Upper lobe of left lung (tissue), 6 donors: Measurements from ENCODE around the gene PCSK5. TPM values are rescaled to one million over a fixed set of nuclear protein-coding genes. Genes with fewer than 3 reads are reported as not detected.
A peak's percentile ranks its signal among the peaks of the same experiment; 100 is the strongest.

Source experiments
- ATAC-seq, 2 donors: fragments of 200-7000 bp; cut with Tn5 transposase; one replicate each; pipeline ENCODE4 v1.9.1; 2022; ENCODE audit warnings: mild to moderate bottlenecking in 2 of 2, moderate library complexity in 2 of 2; ENCODE audit not compliant: low FRiP score in 2 of 2
- DNase-seq, 2 donors: peaks; one replicate each; pipeline ENCODE4 v3.0.0-alpha.2; 2019 to 2020
- H3K27ac ChIP-seq, 4 donors: fragments of 200-600 bp; sonication (generic); one replicate each; pipeline ENCODE4 v1.5.1; 2016 to 2019
- H3K27me3 ChIP-seq, 4 donors: fragments of 200-600 bp; sonication (generic); one replicate each; pipeline ENCODE4 v1.5.1; 2017 to 2019
- H3K36me3 ChIP-seq, 4 donors: fragments of 200-600 bp; sonication (generic); one replicate each; pipeline ENCODE4 v1.5.1; 2016 to 2019
- H3K4me1 ChIP-seq, 4 donors: fragments of 200-600 bp; sonication (generic); one replicate each; pipeline ENCODE4 v1.5.1; 2018 to 2019
- H3K4me3 ChIP-seq, 4 donors: fragments of 200-600 bp; sonication (generic); one replicate each; pipeline ENCODE4 v1.5.1; 2017 to 2019; ENCODE audit warnings: mild to moderate bottlenecking in 2 of 4, moderate library complexity in 1 of 4
- H3K9me3 ChIP-seq, 4 donors: fragments of 200-600 bp; sonication (generic); one replicate each; pipeline ENCODE4 v1.5.1; 2018 to 2019
- EP300 ChIP-seq, 4 donors: sonication (generic); formaldehyde crosslinking; IDR thresholded peaks; one replicate each; pipeline ENCODE4 v1.5.1; 2017; ENCODE audit warnings: antibody characterized with exemption in 4 of 4, control low read depth in 2 of 4
- POLR2A ChIP-seq, 4 donors: fragments of 450-650 bp; IDR thresholded peaks; one replicate each; pipeline ENCODE4 v1.5.1; 2016 to 2017; ENCODE audit warnings: antibody characterized with exemption in 4 of 4, mild to moderate bottlenecking in 2 of 4
- POLR2AphosphoS5 ChIP-seq, 2 donors: sonication (generic); formaldehyde crosslinking; IDR thresholded peaks; one replicate each; pipeline ENCODE4 v1.5.1; 2017; ENCODE audit warnings: antibody characterized with exemption in 2 of 2
- WGBS, 2 donors: methylation state at CpG; one replicate each; pipeline ENCODE4 v1.1.5; 2017 to 2018; 5-methylcytosine and 5-hydroxymethylcytosine counted together
- total RNA-seq, 6 donors: library from RNA; depleted of rRNA in 4 of 6; stranded (reverse); fragments of >200 nt in 4 of 6; gene quantifications; one replicate each; pipeline versions ENCODE4 v1.1.0 to v1.2.1, GENCODE V29; 2016 to 2021
- TF ChIP-seq, protein P1 (sequence below), 6 experiments: fragments of 450-650 bp in 4 of 6; fragments of 200-600 bp in 2 of 6; sonication (generic) in 2 of 6; IDR thresholded peaks; one replicate each; pipeline ENCODE4 v1.5.1; 2016 to 2019; ENCODE audit warnings: antibody characterized with exemption in 6 of 6
- donor health status: DM: no; HTN: no; CAD: no; lungs with moderate emphysema.
- donor health status: DM: no; HTN: yes; CAD: no; lungs with severe emphysema.

PCSK5 gene
- total RNA-seq, 6 donors from 2014 or later = 12.8 to 29.2 (median 18.3) TPM

DNA sequence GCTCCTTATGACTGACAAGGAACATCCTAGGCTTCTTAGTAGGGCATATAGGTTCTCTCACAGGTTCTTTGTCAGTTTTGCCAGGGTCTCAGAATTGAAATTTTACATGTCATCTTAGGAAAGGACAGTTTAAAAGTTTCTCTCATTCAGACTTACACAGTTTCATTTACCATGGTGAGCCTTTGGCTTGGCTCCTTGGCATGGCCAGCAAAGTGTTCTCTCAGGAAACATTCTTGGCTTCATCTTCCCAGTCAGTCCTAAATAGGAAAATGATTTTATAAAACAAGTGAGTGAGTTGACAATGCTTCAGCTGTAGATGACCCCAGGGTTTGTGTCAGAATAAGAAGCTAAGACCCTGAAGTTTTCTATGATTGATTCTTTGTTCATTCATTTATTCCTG, 191.6 kb downstream of the PCSK5 start:
- DNase-seq = no peak
- Histone ChIP-seq H3K36me3 (no peaks in the 10 kb centered on the region), H3K4me3 (no peak overlapping the region), H3K9me3 (no peaks in the 10 kb centered on the region), H3K27ac (no peak overlapping the region), H3K27me3 (no peaks in the 10 kb centered on the region), H3K4me1 (peaks cover 0 to 9% (median 2%) of the 10 kb centered on the region in 4 donors)
- ATAC-seq = no peak
- no peak for TF ChIP-seq POLR2AphosphoS5 (IDR thresholded peaks at IDR 0.05)
- no peak for TF ChIP-seq POLR2A (IDR thresholded peaks at IDR 0.05)
- no peak for TF ChIP-seq EP300 (IDR thresholded peaks at IDR 0.05)
- TF ChIP-seq, protein P1, sequence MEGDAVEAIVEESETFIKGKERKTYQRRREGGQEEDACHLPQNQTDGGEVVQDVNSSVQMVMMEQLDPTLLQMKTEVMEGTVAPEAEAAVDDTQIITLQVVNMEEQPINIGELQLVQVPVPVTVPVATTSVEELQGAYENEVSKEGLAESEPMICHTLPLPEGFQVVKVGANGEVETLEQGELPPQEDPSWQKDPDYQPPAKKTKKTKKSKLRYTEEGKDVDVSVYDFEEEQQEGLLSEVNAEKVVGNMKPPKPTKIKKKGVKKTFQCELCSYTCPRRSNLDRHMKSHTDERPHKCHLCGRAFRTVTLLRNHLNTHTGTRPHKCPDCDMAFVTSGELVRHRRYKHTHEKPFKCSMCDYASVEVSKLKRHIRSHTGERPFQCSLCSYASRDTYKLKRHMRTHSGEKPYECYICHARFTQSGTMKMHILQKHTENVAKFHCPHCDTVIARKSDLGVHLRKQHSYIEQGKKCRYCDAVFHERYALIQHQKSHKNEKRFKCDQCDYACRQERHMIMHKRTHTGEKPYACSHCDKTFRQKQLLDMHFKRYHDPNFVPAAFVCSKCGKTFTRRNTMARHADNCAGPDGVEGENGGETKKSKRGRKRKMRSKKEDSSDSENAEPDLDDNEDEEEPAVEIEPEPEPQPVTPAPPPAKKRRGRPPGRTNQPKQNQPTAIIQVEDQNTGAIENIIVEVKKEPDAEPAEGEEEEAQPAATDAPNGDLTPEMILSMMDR (IDR thresholded peaks at IDR 0.05) = no peak

DNA sequence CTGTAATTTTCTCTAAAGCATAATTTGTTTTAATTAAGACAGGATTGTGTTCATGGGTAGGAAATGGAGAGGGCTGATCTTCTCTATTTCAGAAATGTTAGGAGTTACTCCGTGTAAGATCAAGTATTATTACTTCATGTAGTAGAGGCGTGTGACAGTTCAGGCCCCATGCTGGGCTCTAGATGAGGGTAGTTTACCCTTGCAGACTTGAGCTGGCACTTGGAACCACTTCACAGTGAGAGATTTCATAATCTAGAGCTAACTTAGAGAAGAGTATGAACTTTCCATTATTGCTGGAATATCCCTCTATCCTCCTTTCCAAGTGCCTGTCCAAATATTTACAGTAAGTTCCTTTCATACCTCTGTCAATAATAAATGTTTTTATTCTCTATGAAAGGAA, 195.1 kb downstream of the PCSK5 start:
- peak; percentile 12 to 63 for ATAC-seq
- peaks cover 0 to 9% (median 2%) of the 10 kb centered on the region in 4 donors for H3K4me1 ChIP-seq
- TF ChIP-seq, protein P1 (IDR thresholded peaks at IDR 0.05) = no peak
- peak in 1 of 4 donors; percentile 48 for TF ChIP-seq EP300 (IDR thresholded peaks at IDR 0.05)
- H3K27me3 ChIP-seq = no peaks in the 10 kb centered on the region
- peak in 1 of 2 donors; percentile 70 for DNase-seq
- no peak overlapping the region for H3K27ac ChIP-seq
- H3K4me3 ChIP-seq = no peak overlapping the region
- no peaks in the 10 kb centered on the region for H3K36me3 ChIP-seq
- 69 to 90% methylated on average over 2 of the region's 2 CpGs for WGBS, 2 donors
- H3K9me3 ChIP-seq = no peaks in the 10 kb centered on the region

DNA sequence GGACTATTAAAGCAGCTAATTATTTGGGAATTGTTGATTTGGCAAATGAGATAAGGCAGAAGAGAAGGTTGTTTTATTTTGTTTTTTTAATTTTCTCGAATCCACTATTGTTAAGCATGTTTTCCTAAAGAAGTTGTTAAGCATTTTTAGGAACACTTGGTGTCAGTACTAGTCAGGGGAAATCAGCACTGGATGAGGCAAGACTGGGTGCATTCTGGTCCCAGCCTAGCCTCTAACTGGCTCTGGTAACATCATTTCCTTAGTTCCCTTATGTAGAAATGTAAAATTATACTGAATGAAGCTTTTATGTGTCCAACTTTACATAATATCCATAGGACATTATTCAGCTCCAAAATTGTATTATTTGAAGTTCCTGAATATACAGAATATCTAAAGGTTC, 196.1 kb downstream of the PCSK5 start:
- H3K27me3 ChIP-seq = no peaks in the 10 kb centered on the region
- no peaks in the 10 kb centered on the region for H3K9me3 ChIP-seq
- 59 to 62% methylated on average over 1 of the region's 1 CpG for WGBS, 2 donors
- no peak overlapping the region for H3K4me3 ChIP-seq
- ATAC-seq (no peak), DNase-seq (no peak)
- H3K4me1 ChIP-seq = peaks cover 0 to 9% (median 2%) of the 10 kb centered on the region in 4 donors
- TF ChIP-seq EP300 (IDR thresholded peaks at IDR 0.05) (no peak), POLR2A (IDR thresholded peaks at IDR 0.05) (no peak), POLR2AphosphoS5 (IDR thresholded peaks at IDR 0.05) (no peak)
- TF ChIP-seq, protein P1 (IDR thresholded peaks at IDR 0.05) = no peak
- no peak overlapping the region for H3K27ac ChIP-seq
- H3K36me3 ChIP-seq = no peaks in the 10 kb centered on the region

DNA sequence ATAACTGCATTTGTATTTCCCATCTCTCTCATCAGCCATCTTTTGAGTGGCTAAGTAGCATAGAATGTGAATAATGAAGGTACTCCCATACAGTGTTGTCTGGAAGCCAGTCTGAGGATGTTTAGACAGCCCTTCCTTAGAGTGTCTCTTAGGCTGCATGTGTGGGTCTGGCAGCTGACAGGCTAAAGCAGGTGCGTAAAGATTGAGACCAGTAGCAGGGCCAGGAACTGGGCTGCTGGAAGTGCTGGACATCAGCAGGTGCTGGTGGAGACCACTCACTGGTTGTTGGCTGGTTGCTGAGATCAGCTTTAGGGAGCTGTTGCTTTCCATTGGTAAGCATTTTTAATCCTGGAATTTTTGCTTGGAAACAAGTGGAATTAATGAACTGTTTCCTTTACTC, 197.5 kb downstream of the PCSK5 start:
- Histone ChIP-seq H3K4me1 (peaks cover 0 to 9% (median 2%) of the 10 kb centered on the region in 4 donors), H3K36me3 (no peaks in the 10 kb centered on the region), H3K9me3 (no peaks in the 10 kb centered on the region), H3K27me3 (no peaks in the 10 kb centered on the region), H3K27ac (no peak overlapping the region), H3K4me3 (no peak overlapping the region)
- DNase-seq = no peak
- 78 to 82% methylated on average over 1 of the region's 1 CpG for WGBS, 2 donors
- no peak for ATAC-seq
- no peak for TF ChIP-seq POLR2AphosphoS5 (IDR thresholded peaks at IDR 0.05)

DNA sequence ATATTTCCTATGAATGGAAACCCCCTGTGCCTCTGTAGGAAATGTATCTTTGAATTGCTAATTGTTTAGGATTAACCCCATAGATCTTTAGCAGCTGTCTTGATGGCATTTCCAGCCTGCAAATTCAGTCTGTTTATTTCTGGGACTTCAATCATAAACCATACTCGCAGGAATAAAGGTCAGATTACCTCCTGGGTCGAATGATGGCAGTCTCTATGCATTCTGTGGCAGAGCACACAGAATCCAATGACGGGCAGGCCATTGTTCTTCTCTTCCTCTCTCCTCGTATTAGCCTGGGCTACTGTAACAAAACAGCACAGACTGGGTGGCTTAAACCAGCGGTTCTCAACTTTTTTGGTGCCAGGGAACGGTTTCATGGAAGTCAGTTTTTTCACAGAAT, 199.9 kb downstream of the PCSK5 start:
- DNase-seq = no peak
- 60 to 68% methylated on average over 6 of the region's 6 CpGs for WGBS, 2 donors
- Histone ChIP-seq H3K9me3 (no peaks in the 10 kb centered on the region), H3K36me3 (no peaks in the 10 kb centered on the region), H3K4me3 (no peak overlapping the region), H3K27me3 (no peaks in the 10 kb centered on the region), H3K27ac (no peak overlapping the region), H3K4me1 (peaks cover 0 to 4% (median 2%) of the 10 kb centered on the region in 4 donors)
- no peak for TF ChIP-seq POLR2A (IDR thresholded peaks at IDR 0.05)
- no peak for TF ChIP-seq POLR2AphosphoS5 (IDR thresholded peaks at IDR 0.05)
- TF ChIP-seq, protein P1 (IDR thresholded peaks at IDR 0.05) = no peak
- no peak for TF ChIP-seq EP300 (IDR thresholded peaks at IDR 0.05)
- ATAC-seq = no peak
